NOMO-1 treated with DMSO at 0.1 percent for 48 hours (cell line): ENCODE data around the gene DENND1A.

ENCODE experiments used
- DNase-seq: peaks from one replicate; lab custom pipeline; 2025; ENCODE audit not compliant: unreplicated experiment; lab: John Stamatoyannopoulos, UW

The DENND1A gene

DNA sequence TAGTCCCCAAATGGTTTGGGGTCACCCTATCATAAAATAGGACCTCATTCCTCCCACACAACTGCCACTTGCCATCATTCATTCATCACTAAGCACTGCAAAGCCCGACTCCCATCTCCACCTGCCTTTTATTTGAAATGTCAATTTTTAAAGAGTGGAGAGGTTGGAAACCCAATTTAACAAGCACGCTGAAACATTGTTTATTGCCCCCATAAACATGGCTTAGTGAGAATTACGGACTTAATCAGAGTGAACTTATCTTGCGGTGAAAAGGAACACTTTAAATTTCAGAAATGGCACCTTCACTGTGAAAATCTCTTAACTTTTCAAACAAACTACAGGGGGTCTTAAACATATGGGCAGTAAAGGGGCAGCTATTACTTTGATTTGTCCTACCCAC lies 332.9 kb downstream of the DENND1A start:
- no peak for DNase-seq

DNA sequence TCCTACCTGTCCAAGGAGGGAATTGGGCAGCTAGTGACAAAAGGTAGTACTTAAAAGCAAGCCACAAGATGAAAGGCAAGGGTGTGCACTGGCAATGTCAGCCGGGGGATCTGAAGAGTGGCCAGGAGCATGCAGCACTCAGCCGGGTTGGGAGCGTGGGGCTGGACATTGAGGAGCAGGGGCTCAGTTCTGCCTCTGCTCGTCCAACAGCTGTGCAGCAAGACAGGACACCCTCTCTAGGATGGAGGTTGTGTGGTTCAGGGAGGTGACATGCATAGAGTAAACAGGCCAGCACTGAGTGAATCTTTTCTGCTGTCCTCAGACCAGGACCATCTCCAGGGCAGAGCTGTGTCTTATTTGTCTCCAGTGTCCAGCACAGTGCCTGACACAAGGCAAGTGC lies 338.6 kb downstream of the DENND1A start:
- no peak for DNase-seq

DNA sequence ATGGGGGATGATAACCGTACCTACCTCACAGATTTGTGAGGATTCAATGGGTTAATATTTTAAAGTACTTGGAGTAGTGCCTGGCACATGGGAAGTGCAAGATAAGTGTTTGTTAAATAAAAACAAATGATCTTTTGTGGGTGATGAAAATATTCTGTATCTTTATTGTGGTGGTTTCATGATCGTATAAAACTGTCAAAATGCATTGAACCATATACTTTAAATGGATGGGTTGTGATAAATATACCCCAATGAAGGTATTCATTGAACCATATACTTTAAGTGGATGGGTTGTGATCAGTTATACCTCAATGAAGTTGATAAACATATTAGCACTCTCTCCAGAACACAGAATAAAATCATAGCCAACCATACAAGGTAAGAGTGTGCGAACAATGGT lies 339.4 kb downstream of the DENND1A start:
- no peak for DNase-seq

DNA sequence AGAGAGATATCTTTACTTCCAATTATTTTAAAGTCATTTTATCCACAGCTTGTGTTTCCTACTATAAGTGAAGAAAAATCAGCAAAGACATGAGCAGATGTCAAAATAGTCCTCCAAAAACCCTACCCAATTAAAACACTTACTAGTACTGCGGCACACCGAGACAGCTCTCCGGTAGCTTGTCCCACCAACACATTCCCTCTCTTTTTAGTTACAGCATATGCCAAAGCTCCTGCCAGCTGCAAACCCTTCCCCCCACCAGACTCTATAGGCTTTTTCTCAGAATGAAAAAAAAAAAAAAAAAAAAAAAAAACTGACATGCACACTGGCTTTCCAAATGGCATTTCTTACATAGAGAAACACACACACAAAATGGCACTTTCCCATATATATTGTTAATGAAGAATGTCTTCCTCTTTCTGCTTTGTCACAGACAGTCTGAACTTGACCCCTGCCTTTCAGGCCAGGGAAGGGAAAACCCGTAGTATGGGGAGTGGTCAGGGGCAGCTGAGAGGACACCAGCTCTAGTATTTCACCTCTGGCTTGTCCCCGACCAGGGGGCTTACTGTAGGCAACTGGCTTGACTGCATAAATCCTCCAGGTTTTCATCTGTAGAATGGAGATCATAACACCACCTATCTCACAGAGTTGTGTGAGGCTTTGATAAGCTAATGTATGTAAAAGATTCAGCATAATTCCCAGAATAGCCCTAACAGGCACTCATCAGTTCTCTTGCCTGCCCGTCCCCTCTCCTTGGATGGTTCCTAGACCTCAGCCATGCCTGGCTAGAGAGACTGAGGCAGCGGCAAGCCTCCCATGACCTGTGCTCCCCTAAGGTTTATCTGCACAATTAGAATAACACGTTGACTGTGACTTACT lies 340.3 kb downstream of the DENND1A start:
- no peak for DNase-seq

DNA sequence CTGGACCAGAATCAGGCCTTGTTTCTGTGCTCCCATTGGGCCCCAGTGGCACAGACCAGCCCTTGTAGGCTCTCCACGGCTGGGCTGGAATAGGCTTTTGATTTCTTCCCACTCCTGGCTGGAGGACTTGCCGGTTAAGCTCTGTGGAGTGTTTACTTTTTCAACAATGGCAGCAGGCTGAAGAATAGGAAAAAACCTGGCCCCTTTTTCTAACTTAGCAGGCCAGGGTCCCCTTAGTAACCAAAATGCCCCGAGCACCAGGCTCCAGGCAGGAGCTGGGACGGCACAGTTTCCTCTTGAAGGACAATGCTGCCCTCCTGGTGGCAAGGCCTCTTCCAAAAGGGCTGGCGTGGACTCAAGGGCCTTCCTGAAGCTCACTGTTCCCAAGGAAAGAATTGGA lies 343.7 kb downstream of the DENND1A start:
- DNase-seq = no peak

DNA sequence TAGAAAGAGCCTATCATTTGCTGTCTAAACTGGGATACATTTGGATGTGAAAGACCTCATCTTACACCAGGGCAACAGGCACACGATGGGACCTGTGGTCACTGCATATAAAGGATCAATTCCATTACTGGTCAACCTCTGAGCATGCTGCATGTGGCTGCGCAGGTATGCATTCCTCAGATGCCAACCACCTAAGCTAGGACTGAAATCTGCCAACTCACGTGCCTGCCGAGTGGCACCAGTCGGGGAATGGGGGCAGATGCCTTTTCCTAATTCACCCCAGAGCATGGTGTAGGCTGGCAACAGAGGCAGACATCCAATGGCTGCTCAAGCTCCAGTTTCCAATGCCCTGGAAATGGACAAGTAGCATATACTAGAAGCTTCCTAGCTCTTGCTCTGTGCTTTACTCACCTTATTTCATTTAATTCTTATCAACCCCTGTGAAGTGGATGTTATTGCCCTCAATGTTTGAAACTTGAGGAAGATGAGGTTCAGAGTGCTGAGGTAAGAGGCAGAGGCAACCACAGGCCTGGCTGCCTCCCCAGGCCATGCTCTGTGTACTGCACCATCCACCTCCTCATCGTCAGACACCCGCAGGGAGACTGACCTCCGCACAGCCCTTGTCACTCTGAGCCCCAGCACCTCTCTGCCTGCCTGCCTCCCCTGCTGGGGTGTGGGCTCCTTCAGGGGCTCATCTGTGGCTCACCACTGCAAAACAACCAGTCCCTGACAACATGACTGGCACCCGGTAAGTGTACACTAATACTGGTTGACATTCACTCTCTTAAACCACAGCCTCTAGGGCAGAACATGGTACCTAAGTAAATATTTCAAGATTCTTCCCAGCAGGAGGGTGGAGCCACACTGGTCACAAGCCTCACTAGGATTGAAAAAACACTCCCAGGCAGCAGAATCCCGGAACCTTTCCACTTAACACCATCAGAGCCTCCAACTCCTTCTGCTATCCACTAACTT lies 345.4 kb downstream of the DENND1A start:
- no peak for DNase-seq

DNA sequence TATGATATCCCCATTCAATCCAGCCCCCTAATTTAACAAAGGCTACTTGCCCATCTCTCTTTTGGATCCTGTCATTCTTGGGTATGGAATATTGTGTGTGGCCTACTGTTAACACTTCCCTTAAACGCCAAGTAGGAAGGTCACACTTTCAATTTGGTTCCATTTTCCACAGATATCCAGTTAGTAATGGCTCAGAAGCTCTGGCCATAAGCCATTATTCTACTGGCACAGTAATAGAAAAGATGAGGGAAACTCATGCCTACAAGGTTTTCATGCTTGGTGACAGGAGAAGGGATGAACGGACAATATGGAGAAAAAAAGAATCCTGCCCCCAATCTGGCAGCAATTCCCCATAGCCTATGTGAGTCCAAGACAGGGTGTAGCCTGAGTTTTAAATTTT lies 346.3 kb downstream of the DENND1A start:
- no peak for DNase-seq

DNA sequence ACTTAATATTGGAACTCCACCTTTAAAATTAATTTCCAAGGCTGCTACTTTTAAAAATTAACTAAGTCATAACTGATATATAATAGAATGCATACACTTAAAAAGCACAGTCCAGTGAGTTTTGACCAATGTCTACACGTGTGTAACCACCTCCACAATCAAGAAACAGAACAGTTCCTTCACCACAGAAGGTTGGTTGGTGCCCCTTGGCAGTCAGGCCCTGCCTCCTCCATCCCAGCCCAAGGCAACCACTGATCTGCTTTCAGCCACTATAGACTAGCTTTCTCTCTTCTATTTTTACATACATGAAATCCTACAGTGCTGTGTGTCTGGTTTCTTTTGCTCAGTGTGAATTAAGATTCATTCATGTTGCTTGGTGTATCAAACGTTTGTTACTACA lies 358.7 kb downstream of the DENND1A start:
- no peak for DNase-seq

DNA sequence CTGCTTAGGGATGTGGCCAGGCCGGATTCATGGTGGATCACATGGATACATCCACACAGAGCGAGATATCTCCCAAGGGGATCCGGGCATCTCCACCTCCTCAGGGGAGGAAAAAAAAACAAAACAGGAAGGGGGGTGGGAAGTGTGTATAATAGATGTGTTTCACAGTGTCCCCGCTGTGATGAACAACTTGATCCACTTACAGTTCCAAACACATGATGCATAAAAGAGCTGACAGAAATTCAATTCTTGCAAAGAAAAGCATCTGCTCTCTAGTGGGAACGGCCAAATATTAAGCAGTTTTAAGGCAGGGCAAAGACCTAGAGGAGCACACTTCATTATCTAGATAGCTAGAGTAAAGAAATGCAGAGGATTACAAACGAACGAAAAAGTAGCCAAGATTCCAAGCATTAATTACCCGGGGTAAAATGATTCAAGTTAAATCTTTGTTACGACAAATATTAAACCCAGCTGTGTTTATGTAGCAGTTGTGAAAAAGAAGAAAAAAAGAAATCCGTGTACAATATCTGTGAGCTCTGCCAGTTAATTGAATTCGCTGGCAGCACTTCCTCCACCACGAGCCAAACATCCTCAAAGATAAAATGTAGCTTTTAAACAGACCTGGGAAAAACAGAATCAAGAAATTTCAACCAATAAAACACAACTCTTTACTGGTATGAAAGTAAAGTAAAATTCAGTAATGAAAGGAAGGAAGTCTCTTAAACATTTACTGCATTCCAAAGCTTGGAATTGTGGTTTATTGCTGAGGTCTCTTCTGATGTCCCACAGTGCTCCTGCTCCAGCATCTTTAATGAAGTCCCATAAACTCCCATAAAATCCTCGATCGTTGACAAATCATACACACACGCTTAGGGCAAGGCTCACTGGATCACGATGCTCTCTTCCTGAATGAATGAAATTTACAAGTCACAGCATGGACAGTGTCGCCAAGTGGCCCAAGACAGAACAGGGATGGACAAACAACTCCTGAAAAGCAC lies 360.9 kb downstream of the DENND1A start:
- DNase-seq = no peak

DNA sequence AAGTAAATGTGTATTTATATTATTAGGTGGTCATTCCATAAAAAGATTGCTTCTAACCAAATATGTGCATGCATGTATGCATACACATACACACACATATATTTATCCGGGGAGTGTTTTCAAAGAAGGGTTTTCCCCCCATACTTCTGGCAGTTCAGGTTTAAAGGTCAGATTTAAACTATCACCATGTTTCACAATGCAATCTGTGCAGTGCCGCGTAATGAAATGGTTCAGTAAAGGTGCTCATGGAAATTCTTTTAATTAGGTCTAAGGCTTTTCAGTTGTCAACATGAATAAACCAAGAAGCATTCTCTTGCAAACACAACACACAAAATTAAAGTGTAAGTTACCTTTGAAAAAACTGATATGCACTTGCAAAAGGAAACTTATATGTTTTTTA lies 362.9 kb downstream of the DENND1A start:
- DNase-seq = no peak

DNA sequence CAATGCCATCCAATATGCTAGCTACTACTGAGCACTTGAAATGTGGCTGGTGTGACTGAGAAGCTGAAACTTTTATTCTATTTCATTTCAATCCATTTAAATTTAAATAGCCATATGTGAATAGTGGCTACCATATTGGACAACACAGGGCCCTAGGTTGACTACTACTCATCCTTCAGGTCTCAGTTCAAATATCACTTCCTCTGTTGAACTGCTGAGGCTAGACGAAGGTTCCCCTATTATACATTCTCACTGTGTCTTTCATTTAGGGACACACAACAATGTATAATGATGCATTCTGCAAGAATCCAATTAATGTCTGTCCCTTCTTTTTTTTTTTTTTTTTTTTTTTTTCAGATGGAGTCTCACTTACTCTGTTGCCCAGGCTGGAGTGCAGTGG lies 365.3 kb downstream of the DENND1A start:
- DNase-seq = no peak

DNA sequence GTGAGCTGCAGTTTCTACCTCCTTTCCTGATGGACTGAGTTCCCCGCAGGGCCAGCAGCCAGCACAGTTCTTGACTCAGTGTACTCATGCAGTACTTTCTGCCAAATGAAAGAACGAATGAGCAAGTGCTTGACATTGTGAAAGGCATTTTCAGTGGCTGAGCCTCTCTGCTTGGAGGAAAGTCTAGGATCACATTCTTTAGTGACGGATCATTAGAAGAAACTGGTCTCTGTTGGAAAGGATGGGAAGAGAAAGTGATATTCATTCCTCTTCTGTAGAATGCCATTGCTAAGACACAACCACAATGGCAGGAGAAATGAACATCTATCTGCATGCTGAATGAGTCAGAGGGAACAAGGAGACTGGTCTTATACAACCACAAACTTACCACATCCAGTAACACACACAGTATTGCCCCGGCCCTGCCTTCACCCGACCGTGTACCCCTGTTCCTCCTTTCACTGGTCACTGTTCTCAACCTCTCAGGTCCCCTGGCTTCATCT lies 367.0 kb downstream of the DENND1A start:
- no peak for DNase-seq

DNA sequence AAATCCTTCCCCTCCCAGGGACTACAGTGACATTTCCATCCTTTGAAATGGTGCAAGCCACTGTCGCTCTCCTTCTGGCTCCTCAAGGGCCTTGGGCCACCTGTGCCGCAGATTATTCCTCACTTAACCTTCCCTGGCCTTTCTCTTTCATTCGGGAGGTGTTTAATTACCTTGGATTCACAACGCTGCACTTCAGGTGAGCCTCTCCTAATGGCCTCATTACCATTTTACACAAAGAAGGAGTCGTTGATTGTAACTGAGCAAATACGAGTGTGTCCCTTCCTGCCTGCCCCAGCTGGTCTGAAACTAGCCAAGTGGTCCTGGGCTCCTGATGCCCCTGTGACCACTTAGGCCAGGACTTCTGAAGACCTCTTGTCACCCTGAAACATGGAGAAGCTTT lies 368.9 kb downstream of the DENND1A start:
- DNase-seq = no peak

DNA sequence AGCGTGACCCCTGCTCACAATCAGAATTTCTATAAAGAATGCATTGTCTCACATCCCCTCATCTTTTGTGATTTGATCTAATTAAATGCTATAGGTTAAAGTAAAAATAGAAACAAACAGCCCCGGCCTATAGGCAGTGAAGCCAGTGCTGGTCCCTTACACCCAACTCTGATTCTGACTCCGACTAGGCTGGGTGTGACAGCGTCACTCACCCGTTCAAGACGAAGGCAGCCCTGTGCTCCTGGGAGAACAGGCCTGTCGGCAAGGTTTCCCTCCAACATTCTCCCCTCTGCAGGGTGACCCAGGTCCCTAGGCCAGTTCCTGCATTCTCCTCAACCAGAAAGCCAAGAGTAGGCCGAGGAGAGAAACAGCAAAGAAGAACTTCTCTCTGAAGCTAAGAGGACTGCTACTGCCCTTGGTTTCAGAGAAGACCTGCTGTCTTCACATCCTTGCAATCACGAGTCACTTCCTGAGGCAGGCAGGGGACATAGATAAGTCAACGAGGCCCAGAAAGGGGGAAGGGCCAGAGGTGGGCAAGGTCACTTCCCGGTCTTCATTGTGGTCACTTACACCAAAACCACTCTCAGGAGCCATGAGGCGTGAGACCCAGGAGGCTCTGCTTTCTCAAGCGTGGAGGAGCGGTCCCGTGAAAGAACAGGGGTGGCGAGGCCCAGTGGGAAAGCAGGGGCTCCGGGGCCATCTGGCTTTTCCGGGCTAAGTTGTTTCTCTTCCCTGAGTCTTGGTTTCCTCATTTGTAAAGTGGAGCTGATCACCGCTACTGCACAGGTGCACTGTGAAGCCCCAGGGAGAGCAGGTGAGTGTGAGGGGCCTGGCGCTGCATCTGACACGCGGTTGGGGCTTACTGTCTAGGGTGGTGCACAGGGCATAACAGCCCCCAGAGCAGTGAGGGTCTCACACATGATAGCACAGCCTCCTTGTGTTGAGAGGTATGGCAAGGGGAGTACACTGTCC lies 373.2 kb downstream of the DENND1A start:
- no peak for DNase-seq

DNA sequence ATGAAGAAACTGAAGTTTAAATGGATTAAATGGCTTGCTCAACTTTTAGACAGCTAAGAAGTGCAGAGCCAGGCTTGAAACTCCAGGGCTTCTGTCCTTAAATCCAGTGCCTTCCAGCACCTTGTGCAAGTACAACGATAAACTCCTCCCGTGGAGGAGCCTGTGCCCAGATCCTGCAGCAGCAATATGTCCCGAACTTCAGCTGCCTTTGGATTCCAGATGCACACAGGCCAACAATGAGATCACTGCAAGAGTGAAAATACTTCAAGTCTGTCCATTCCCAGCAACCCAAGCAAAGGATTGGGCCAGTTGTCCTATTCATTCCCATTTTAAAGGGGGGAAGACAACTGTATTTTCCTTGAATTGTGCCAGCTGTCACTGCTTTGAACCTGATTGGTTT lies 374.3 kb downstream of the DENND1A start:
- no peak for DNase-seq

DNA sequence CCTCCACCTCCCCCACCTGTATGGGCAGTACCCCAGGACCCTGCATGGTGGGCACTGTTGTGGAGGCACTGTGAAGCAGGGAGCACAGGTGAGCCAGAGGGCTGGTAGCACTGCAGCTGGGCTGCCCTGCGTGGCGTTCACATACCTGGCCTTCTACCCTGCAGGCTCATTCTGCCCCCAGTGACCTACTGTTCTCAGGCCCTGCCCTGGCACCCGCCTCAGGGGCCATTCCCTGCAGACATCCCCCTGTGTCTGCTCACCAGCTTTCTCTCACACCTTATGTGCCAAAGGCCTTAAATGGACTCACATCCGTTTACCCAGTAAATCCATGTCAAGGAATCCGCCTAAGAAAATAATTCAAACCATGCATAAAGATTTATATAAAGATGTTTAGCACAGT lies 377.4 kb downstream of the DENND1A start:
- no peak for DNase-seq

DNA sequence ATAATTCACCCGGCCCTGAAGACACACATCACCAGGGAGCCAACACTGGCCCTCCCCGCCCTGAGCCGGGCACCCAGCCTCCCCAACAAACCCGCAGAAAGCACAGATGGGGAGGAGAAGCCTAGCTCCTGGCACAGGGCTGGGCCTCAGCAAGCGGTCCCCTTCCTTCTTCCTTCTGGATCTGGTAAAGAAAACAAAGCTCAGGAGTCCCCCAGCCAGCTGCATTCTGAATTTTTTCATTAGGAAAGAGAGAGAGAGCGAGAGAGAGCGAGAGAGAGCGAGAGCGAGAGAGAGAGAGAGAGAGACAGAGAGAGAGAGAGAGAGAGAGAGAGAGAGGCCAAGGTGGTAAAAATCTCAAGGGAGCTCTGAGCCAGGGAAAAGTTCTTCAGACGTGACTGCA lies 378.2 kb downstream of the DENND1A start:
- DNase-seq = no peak

DNA sequence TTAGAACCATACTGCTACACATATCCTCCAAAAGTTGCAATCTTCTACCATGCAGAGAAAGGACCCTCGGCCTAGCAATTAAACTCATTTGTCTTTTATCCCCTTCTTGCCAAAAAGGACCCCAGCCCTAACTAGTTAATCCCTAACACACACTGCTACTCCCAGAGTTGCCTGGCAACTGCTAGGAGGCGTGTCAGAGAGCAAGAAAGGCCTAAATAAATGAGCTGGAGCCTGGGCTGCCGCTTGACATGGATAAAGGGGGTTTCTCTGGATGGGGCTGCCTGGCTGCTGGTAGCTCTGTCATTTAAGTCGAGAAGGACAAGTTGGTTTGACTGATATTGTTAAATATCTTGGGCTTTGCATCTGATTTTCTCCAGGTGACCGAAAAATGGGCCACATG lies 379.1 kb downstream of the DENND1A start:
- DNase-seq = no peak

DNA sequence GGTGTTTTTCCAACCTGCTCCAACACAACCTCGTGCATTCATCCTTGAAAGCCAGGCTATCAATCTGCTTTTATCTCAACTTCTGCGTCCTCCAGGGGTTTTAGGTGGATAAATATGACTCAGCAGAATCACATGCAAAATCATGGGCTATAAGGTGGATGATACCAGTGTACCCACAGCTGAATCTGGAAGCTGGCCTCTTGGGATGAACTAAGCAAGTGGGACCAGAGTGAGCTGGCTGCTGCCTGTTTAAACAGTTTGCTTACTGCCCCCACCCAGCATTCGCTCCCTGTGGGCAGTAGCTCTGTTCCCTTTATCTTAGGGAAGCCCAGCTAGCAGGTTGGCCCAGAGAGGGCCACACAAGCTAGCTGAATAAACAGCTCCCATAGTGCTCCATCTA lies 379.9 kb downstream of the DENND1A start:
- no peak for DNase-seq
